ENCODE data around the gene LAPTM4A.

DNA sequence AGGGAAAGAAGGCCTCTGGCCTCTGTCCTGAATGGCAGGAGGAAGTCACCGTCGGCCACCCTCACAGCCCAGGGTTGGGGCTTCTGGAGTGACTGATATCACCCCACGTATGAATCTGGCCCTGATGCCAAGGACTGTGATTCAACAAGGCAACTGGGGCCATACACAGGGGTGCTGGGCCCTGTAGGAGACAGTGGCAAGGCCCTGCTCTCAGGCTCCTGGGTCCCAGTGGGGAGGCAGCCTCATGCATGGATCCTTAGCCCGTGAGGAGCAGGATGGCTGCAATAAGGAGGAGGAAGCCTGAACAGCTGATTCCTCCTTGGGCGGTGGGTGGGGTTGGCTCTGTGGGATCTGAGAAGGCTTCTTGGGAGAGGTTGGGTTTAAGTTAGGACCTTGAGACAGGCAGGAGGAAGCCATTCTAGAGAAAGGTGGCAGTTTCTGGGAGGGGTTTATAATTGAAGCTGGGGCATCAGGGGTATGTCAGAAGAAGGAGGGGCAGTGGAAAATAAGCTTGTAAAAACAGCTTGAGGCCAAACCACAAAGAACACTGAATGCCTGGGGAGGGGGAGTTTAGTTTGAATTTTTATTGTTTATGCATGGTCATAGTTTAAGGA is 42.8 kb upstream of the LAPTM4A start:
- no peak for TF ChIP-seq EZH2 (IDR thresholded peaks at IDR 0.05; ENCODE audit: borderline replicate concordance, low read length)
- TF ChIP-seq, protein P1, sequence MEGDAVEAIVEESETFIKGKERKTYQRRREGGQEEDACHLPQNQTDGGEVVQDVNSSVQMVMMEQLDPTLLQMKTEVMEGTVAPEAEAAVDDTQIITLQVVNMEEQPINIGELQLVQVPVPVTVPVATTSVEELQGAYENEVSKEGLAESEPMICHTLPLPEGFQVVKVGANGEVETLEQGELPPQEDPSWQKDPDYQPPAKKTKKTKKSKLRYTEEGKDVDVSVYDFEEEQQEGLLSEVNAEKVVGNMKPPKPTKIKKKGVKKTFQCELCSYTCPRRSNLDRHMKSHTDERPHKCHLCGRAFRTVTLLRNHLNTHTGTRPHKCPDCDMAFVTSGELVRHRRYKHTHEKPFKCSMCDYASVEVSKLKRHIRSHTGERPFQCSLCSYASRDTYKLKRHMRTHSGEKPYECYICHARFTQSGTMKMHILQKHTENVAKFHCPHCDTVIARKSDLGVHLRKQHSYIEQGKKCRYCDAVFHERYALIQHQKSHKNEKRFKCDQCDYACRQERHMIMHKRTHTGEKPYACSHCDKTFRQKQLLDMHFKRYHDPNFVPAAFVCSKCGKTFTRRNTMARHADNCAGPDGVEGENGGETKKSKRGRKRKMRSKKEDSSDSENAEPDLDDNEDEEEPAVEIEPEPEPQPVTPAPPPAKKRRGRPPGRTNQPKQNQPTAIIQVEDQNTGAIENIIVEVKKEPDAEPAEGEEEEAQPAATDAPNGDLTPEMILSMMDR (IDR thresholded peaks at IDR 0.05; ENCODE audit: low read length): no peak
